Non-pigmented ciliary epithelial cell (primary cell): ENCODE measurements around the gene GALNT3.

Experiments
- DNase-seq: peaks from one replicate; pipeline ENCODE4 v3.0.0-alpha.2; 2010; ENCODE audit warnings: low read depth

Gene GALNT3

DNA sequence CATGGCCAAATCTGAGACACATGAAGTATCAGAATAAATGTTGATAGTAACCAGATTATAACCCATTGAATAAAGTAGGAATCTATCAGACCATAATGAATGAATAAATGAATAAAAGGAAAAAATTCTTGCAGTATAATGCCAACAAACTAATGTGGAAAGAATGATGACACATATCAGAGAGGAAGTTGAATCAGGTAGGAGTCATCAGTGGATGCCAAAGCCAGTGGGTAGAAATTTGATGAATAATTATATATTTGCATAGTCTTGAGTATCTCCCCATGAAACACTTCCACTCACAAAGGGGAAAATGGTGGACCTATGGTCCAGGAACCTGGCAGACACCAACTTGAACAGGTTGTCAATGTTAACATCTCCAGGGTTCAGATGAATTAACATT, 68.6 kb downstream of the GALNT3 start:
- DNase-seq: peak; percentile 53

GRCh38 chr2:165720511-165720910, 73.5 kb downstream of the GALNT3 start:
- peak; percentile 84 for DNase-seq

- DNase-seq: no peak
These were observed 75.3 kb downstream of the GALNT3 start for GRCh38 chr2:165718610-165719210.

GRCh38 chr2:165716091-165716490, 78.0 kb downstream of the GALNT3 start:
- no peak for DNase-seq

DNA sequence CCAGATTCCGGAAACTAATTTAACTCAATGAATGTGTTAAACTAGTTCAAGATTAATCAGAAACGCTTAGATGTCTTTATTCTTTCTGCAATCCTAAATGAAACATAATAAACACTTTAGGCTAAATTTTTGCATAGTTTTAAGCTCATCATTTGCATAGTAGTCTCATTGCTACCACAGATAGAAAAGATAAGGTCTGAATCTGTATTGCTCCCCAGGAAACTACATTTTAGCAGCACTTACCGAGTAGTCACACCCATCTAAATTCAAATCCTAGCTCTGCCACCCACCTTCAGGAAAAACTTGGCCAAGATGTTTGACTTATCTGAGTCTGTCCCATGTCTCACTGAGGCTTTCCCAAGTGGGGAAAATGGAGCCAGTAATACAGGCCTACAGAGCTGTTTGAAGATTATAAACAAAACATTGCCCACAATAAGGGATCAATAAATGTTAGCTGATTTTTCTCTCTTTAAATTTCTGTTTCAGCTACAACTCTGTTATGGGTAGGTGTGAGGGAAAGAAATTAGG, 87.0 kb downstream of the GALNT3 start:
- no peak for DNase-seq

- no peak for DNase-seq
These were observed 92.9 kb downstream of the GALNT3 start for GRCh38 chr2:165701147-165701546.

DNA sequence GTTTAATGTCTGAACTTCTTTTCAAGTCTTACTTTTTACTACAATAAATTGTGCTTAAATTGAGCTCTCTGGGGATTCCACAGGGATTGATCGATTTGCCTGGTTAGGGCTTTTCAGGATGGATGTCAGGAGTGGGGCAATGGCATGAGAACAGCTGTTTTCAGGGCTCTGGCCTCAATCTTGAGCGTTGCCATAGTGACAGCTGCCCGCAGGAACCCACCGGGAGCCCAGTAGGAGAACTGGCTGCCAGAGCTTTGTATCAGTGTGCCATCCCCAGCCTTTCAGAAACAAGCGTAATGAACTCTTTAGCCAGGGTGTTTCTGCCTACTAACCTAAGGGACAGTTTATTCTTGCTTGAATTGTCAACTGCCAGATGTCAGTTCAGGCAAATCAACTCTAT, 93.5 kb downstream of the GALNT3 start:
- DNase-seq: no peak

- no peak for DNase-seq
These were observed 94.1 kb downstream of the GALNT3 start for GRCh38 chr2:165699946-165700345.

DNA sequence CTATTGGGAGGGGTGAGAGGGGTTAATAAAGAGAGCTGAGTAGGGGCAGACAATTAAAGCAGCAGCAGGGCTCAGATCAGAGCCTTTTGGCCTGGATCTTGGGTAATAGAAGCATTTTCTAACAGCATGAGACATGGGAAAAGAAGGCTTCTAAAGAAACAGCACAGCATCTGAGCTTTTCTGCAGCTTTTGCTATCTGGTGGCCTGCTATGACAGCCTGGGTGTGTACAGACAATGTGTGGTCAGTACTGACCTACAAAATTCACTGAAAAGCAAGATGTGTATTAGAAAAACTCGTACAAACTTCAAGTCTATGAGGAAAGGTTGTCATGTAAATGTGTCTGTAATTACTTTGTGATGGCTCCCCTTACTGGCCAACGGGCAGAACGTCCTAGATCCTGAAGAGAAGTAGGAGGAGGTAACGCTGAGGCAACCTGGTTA, 95.6 kb downstream of the GALNT3 start:
- DNase-seq: no peak

DNA sequence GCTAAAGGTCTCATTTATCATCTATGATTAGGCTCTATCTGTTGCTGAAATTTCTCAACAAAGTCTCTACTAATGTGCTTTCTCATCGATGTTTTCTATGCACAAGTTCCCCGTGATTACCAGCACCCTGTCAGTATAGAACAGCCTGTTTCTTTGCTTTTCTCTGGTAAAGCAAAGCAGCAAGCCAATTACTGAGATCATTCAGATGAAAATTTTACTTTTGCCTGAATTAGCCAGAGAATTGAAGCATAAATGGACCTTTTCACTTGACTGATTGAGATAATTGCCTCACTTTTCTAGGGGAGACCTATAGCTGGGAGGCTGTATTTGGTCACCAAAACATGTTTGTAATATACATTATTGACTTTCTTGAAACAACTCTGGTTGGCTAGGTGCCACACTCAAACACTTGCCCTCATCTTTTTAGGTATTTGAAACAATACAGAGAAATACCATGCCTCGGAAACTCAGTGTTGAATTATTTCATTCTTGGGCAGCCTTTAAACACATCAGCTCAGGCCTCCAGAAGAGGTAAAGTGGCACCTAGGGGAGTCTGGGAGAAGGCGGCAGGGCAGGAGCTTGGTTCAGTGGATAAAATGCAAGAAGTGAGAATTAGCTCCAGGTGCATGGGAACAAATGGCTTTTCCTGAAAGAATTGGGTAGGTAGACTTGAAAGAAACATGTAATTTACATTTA, 96.2 kb downstream of the GALNT3 start:
- DNase-seq: no peak
